CD4-positive, alpha-beta T cell treated with Interleukin-1 beta for 1 hour (primary cell): ENCODE measurements around the gene RETSAT.
"Not testable (repeated sequence)": the region's sequence is repeated elsewhere in the genome, so short reads cannot be mapped to it uniquely, and the experiment has no call there.

ENCODE experiments used
- DNase-seq, 2 donors: peaks; one replicate each; pipeline ENCODE4 v3.0.0-alpha.2; 2020 to 2022

RETSAT gene

DNA sequence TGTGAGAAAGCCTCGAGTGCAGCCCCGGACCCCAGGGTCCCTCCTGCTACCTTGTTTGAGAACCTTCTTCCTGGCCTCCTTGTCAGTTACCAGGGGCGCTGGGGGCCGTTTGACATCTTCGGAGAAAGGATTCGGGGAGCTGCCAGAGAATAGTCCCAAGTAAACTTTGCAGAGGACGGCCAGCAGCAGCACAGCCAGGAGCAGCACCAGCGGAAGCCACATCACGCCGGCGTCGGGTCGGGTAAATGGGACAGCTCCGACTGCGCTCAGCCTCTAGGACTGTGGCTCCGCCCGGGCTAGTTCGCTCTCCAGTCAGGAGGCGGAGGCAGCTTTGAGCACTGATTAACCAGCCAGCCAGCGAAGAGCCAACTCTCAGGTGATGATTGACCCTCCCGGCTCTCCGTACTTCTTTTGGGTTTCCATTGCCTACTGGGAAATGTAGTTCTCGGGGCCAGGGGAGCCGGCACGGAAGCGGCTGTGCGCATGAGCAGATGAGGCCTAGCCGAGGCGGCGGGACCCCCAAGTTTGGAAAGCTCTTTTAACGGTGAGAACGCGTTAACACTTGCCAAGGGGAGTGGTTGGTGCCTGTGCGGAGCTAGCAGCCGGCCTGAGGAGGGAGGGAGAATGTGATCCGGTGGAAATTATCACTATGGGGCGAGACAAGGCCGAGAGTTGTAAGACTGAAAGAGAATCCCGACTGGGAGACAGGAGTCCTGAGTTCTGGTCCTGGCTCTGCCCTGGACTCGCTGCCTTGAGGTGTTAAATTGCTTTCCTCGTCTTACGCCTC lies at the start of gene RETSAT, which contains the start of gene ELMOD3:
RETSAT (minus strand) TSS at position 243 of the 787 bp plus-strand sequence; CDS start at position 222, 21 bp downstream.
ELMOD3 (plus strand) TSS at position 484 of the 787 bp plus-strand sequence. CDS start 2,430 bp downstream, outside the sequence.
- DNase-seq: peak; percentile 98 to 99

DNA sequence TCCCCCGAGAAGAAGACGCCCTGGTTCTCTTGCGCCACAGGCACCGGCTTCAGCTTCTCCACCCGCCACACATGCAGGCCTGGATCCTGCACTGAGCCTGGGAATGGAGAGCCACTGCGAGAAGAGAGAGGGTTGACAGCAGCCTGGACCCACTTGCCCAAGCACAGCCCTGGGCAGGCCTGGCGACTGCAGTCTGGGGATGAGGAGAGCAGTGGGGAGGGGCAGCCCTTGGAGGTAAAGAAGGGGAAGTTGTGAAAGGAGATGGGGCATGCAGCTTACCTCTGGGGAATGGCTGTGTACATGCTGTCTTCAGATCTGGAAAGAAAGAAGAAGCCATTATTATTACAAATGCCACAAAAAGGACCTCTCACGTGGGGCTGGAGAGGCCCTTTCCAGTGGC lies 47.5 kb upstream of the RETSAT start:
- DNase-seq: no peak

DNA sequence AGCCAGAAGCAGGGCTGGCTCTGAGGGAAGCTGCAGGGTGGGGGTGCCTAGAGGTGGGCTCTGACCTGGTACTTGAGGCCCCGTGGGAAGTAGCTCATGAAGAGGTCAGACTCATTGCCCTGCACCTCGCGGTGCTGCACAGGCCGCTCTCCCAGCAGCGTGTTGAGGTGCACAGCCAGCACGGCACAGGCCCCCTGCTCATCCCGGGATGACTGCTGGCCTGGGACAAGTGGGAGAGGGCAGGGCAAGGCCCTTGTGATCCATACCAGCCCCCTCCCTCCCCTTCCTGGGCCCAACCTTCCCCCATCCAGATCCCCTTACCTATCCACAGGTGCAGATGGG lies 47.1 kb upstream of the RETSAT start:
- no peak for DNase-seq

DNA sequence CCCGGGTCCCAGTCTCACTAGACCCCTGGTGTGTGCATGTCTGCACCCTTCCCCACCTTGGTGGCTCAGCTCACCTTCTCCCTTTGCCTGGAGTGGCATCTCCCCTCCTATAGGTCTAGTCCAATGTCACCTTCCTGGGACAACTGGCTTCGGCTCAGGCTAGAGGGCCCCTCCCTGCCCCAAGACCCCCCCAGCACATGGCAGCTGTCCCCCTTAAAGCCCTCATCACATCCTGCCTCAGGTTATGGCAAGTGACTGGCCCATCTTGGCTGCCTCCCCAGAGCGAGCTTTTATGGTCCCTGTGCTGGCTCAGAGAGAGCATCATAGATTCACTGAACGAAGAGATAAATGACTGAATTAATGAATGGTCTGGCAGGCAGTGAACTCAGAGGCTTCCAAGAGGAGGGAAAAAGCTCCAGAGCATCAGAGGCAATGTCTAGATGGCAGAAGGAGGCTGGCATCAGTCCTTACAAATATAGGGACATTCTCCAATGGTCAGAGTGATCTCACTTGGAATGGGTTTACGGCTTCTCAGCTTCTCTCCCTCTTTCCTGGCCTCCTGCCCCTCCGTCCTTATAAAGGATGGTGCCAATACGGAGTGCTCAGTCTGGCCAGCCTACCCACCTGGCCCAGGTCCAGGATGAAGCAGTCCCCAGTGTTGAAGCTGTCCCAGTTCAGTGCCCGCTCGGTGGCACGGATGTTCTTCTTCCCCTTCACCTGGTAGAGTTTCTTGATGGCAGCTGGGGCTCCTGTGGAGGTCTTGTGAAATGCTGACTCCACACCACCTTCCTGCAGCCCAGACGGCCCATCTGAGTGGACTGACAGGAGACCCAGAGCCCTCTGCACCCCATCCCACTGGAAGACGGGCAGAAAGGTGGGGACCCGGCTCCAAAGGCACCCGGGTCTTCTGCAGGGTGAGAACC lies 46.5 kb upstream of the RETSAT start:
- no peak for DNase-seq

DNA sequence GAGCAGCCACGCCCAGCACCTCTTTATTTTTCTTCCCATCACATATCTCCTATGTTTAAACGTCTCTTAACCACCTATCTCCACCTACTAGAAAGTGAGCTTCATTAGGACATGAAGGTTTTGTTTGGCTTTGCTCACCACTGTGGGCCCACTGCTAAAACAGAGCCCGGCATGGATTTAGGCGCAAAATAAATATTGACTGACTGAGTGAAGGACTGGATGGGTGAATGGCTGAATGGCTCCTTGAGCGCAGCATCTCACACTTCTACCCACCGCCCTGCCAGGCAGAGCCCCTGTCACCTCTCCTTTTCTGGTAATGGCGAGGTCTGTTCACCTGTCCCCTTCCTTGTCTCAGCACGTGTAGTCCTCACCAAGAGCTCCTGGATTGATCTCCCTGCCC lies 45.7 kb upstream of the RETSAT start:
- DNase-seq: no peak

DNA sequence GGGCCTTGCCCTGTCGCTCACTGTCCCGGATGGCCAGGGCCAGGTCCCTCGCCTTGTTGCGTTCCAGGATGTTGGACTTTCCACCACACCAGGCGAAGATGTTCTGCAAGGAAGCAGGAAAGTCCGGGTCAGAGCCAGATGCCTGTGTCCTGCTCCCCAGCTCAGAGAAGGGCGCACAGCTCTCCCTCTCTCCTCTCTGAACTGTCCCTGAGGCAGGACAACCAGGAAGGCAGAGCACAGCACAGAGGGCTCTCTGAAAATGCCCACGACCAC lies 44.8 kb upstream of the RETSAT start:
- DNase-seq: no peak

DNA sequence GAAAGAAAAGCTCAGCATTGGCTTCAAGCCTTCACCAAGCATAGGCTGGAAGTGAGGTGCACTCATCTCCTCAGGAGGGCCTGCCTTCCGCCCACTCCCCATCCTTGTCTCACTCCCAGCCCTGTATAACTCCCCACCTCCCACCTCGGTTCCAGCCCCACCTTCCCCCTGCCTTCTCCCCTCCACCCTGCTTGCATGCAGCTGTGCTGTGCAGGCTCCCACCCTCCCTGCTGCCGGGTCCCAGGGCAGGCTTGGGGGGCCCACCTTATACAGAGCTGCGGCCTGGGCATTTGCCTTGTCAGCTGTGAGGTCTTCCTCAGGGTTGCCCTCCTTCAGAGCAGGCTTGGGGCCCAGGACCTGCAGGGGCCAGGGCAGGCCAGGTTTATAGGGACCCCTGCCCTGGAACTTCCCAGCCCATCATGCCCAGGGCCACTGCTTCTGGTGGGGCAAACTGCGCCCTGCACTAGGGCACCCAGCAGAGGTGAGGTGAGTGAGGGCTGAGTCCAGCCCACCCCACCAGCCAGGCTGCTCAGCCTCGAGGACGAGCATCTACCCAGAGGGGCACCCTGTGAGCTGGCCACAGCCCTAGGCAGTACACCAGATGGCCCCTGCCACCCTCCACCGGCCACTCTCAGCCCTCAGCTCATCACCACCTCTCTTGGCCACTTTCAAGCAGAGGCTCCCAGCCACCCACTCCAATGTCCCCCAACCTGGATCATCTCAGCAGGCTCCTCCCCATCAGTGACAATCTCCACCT lies 44.3 kb upstream of the RETSAT start:
- no peak for DNase-seq

- DNase-seq: no peak
Observed at GRCh38 chr2:85397925-85398331, 43.6 kb upstream of the RETSAT start.

- no peak for DNase-seq
Observed at GRCh38 chr2:85396531-85397470, 42.5 kb upstream of the RETSAT start.

DNA sequence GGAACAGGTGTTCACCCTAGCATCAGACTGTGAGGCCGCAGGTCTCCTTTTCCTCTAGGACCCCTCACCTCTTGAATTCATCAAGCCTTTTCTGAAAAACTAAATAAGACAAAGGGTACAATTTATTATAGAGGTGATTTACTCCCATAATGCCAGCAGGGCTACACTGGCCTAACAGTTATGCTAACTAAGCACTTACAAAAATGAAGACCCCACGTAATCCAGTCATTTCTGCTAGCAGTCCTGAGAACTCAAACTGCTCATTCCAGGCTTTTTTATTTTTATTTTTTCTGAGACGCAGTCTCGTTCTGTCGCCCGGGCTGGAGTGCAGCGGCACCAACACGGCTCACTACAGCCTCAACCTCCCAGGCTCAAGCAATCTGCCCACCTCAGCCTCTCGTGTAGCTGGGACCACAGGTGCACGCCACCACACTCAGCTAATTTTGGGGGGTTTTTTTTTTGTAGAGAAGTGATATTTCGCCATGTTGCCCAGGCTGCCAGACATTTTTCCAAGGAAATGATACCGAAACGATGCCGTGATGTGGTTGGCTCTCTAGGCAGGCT lies 41.7 kb upstream of the RETSAT start:
- no peak for DNase-seq

GRCh38 chr2:85394976-85395375 lies 40.6 kb upstream of the RETSAT start:
- no peak for DNase-seq

DNA sequence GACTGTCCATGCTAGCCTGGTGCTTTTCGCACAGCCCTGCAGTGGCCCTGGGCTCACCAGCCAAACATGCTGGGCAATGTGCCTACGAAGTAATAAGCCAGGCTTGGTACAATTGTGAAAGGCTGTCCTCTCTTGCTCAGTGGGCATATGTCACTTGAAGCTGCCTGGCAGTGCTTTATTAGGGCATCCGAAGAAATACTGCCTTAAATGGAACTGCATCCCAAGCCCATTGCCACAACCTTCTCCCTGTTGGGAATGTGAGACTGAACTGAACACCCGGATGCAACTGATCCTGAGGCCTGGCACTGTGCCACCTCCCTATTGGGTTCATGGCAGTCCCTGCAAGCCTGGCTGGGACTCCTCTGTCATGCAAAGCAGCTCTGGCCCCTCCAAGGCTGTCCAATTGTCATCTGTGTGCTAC lies 39.9 kb upstream of the RETSAT start:
- DNase-seq: no peak

DNA sequence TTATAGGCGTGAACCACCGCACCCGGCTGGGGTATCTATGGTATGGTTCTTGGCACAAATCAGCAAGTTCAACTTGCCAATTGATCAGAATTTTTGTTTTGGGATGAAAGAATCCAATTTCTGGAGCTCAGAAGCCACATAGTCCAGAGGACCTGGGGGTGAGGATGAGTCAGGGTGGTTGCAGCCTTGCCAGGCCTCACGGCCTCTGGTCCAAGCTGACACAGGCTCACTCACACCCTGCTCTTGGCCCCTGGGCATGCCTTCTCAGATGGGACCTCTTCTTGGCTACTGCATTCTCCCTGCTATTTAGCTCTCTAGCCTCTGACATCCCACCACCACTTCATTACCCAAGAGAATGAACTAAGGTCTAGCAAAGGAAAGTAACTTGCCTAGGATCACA lies 39.5 kb upstream of the RETSAT start:
- DNase-seq: no peak

GRCh38 chr2:85390941-85391669 lies 36.8 kb upstream of the RETSAT start:
- peak; percentile 71 to 72 for DNase-seq

DNA sequence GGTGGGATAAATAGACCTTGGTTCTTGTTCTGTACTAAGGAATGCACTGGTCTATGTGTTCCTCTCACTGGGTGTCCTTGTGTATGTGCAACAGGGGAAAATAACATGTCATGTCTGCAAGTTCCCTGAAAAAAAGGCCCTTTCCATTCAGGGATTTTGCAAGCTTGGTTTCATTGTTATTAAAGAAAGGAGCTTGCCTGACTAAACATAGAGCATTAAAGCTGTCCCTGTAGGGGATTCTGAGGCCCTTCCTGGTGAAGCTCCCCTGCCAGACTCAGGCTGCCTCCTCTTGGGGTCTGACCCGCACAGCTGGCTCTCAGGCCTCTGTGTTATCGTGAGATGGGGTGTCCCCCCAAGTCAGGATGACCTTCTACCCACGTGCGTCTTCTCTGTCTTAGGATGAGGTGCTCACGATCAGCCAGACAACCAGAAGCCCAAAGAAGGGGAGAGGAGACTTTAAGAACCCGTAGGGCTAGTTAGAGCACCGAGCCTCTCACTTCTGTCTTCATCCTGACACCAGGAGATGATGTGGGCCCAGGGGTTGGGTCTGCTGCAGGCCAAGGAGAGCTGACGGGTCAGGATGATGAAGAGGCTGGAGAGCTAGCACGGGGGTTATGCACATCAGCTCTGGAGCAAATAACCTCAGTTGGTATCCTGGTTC lies 34.7 kb upstream of the RETSAT start:
- DNase-seq: no peak

DNA sequence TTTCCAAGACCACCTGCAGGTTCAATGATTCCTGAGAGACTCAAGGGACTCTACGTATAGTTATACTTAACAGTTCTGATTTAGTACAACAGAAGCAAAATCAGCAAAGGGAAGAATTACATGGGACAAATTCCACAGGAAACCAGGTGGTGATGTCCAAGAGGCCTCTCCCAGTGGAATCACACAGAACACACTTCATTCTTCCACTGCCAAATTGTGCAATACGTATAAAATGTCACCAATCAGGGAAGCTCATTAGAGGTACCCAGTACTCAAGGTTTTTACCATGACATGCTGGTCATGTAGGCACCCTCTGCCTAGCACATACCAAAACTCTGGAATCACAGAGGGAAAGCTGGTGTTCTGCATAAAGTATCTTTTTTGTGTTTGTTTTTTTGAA lies 33.4 kb upstream of the RETSAT start:
- no peak for DNase-seq

GRCh38 chr2:85385746-85386145 lies 31.4 kb upstream of the RETSAT start:
- DNase-seq: no peak

DNA sequence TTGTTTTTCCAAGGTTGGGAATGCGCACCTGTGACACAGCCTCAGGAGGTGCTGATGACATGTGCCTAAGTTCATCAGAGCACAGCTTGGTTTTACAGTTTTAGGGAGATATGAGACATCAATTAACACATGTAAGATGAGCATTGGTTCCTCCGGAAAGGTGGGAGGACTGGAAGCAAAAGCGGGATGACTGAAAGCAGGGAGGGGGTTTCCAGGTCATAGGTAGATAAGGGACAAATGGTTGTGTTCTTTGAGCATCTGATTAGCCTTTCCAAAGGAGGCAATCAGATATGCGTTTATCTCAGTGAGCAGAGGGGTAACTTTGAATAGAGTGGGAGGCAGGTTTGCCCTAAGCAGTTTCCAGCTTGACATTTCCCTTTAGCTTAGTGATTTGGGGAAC lies 29.5 kb upstream of the RETSAT start:
- DNase-seq: no peak

- not testable (repeated sequence) for DNase-seq
Observed at GRCh38 chr2:85383151-85383550, 28.8 kb upstream of the RETSAT start.

DNA sequence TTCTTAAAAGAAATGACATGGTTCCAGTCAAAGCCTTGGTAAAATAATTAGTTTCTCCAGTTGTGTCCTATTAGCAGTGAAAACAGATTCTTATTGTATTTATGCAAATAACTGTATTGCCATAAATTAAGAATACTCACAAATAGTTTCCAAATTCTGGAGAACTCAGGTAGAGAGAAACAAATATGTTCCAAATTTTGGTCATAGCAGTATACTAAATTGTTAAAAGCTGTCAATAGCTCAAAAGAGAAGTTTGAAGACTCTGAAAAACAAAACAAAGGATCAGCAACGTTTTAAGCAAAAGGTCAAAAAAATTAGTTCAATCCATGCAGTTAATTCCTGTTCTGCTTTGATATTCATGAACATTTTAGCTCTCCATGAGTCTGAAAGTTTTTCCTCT lies 25.7 kb upstream of the RETSAT start:
- no peak for DNase-seq

- DNase-seq: no peak
Observed at GRCh38 chr2:85378257-85378656, 23.9 kb upstream of the RETSAT start.
